Measurements from ENCODE around the gene TMEM244.
"Not testable (repeated sequence)": the region's sequence is repeated elsewhere in the genome, so short reads cannot be mapped to it uniquely, and the experiment has no call there.

Gene TMEM244

DNA sequence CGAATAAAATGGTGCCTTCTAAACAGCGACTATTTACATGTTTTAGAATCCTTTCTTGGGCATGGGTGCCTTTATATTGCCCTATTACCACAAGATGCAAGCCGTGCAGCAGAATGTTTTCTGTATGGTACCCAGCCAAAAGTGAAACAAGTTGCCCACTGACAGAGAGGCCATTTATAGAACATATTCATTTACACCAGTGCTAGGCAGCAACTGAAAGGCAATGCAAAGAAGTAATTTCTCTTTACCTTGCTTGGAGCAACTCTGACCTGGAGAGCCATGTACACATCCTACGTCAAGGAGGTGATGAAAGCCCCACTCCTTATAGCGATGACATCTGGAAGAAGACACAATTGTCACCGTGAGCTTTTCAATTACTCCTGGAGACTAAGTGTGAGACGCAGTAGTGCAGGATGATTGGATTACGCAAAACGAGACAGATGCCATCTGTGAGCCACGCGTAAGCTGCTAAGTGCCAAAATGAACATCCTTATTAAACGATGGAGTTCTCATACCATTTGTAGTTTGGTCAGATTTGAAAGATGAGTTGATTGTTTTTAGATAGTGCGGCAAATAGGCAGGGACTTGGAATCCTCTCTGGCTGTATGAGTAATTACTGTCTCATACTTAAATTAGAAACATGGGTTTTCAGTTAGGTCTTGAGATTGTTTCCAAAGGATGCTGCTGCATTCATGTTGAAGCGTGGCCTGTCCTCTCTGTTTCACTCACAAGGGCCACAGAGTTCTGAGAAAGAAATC is at the start of gene TMEM244:
Gene TMEM244 (minus strand): TSS at position 408 of the 758 bp plus-strand sequence. CDS start 127 bp downstream, at position 281.
- no peak for DNase-seq

- no peak for DNase-seq
These were observed 47.7 kb upstream of the TMEM244 start for GRCh38 chr6:129908858-129909257.

- no peak for DNase-seq
These were observed 47.2 kb upstream of the TMEM244 start for GRCh38 chr6:129908356-129908755.

- DNase-seq, result no peak
These were observed 45.5 kb upstream of the TMEM244 start for GRCh38 chr6:129906515-129907077.

- DNase-seq, result no peak
These were observed 42.0 kb upstream of the TMEM244 start for GRCh38 chr6:129903082-129903481.

DNA sequence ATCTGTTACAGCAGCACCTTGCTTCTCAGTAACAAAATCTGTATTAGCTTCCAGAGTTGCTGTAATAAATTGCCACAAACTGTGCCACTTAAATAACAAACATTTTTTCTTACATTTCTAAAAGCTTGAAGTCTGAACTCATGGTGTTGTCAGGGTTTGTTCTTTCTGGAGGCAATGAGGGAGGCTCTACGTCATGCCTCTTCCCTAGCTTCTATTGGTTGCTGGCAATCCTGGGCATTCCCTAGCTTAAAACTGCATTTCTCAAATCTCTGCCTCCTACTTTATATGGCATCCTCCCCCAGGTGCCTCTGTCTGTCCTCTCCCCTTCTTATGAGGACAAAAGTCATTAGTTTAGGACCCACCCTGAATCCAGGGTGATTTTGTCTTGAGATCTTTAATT is 41.6 kb upstream of the TMEM244 start:
- DNase-seq, result no peak

DNA sequence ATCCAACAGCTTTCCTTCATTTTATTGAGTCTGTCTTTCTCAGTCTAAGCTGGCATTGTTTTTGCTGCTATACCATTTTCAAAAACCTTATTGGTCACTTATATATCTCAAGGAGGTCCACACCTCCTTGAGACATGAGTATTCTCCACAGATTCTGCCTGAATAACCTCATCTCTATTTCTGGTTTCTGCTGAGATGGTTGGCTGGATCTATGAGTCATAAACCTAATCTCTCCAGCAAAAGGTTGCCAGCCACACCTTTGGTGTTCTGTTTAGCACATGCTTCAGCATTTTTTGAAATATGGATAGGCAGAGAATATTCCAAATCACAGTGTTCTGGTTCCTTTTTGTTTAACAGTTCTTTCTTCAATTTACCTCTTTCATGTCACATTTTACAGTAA is 40.8 kb upstream of the TMEM244 start:
- DNase-seq, result no peak

DNA sequence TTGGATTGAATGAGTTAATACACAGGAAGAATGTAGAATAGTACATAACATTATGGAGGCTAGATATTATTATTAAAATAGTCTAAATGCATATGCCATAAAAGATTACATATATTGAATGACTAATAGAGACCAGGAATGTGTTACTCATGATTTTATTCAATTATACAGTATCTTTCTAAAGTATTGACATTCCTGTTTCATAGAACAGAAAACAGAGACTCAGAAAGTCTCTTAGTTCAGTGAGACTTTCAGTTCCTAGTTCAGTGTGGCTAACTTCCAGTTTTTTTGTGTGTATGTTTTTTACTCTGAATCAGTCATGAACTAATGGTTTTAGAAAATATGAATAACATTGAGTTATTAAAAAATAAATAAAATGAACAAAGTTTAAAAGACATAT is 34.6 kb upstream of the TMEM244 start:
- no peak for DNase-seq

DNA sequence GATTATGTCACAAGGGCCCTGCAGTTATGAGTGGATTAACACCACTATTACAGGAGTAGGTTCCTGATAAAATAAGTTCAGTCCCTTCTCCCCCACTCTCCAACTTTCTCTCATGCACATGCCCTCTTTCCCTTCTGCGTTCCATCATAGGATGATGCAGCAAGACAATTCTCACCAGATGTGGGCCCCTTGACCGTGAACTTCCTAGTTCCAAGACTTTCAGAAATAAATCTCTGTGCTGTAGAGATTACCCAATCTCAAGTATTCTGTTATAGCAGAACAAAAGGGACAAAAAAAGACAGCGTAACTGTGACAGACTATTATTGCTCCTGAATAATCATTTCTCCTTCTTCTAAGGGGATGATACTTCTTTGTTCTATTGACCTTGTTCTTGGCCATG is 33.8 kb upstream of the TMEM244 start:
- DNase-seq, result no peak

DNA sequence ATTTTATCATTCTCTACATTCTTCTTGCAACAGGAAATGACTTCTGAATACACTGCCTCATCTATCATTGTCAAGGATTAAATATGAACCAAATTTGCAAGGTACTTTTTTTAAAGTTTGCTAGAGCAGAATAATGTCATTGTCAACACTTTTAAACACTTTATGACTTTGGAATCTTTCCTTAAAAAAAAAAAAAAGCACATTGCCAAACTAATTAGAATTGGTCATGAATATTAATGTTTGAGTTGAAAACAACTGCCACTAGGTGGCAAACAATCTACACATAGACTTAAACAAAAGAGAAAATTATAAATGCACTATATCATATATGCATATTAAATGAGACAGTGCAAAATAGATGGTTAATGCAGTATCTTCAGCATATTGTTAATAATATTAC is 32.5 kb upstream of the TMEM244 start:
- no peak for DNase-seq

- DNase-seq, result no peak
These were observed 29.6 kb upstream of the TMEM244 start for GRCh38 chr6:129890701-129891100.

GRCh38 chr6:129890164-129890563 is 29.0 kb upstream of the TMEM244 start:
- no peak for DNase-seq

DNA sequence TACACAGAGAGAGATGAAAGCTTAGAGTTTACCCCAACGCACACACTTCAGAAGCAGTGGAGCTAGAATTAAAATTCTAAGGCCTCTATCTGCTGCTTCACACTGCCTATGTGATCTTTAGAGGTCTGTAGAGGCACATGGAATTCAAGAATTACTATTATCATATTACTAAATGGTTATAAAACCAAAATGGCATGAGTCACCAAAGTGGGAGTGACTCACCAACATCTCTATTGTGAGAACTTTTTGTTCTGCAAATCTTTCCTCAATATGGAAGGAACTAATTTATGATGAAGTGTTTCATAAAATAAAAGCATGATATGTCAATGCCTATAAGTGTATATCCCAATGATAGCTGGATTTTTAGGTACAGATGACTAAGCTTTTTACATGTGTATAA is 28.5 kb upstream of the TMEM244 start:
- DNase-seq, result peak; percentile 12

DNA sequence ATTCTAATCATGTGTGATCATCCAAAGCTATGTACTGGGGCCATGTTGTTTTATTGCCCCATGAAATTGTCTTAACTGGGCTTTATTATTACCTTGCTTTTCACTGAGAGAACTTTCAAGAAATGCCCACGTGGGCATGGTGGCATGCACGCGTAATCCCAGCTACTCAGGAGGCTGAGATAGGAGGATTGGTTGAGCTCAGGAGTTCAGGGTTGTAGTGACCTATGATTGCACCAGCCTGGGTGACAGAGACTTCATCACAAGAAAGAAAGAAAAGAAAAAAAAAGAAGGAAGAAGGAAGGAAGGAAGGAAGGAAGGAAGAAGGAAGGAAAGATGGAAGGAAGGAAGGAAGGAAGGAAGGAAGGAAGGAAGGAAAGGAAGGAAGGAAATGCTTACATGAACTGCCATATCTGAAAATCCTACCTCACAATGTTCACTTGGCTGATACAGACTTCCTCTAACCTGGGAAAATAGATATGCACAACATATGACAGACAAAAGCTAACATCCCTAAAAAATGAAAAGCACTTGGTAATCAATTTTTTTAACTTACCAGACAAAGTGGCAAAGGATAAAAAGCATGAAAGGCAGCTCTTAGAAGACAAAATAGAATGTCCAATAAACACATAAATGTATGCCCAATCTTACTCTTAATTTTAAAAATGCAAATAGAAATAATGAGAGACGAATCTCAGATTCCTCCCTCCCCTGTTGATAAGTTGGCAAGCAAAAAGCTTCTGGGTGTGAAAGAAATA is 25.5 kb upstream of the TMEM244 start:
- DNase-seq, result no peak

- no peak for DNase-seq
These were observed 23.1 kb upstream of the TMEM244 start for GRCh38 chr6:129884211-129884610.

DNA sequence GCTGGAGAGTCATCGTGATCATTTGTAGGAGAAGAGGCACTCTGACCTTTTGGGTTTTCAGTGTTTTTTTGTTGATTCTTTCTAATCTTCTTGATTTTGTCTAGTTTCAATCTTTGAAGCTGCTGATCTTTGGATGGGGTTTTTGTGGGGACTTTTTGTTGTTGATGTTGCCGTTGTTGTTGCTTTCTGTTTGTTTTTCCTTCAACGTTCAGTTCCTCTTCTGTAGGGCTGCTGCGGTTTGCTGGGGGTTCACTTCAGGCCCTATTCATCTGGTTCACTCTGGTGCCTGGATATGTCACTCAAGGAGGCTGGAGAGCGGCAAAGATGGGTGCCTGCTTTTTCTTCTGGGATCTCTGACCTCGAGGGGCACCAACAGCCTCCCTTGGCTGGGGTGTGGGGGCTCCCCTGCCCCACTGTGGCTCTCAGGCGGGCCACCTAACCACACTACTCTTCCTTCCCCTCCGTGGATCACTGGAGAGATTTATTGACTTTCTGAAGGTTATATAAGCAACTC is 21.5 kb upstream of the TMEM244 start:
- no peak for DNase-seq

DNA sequence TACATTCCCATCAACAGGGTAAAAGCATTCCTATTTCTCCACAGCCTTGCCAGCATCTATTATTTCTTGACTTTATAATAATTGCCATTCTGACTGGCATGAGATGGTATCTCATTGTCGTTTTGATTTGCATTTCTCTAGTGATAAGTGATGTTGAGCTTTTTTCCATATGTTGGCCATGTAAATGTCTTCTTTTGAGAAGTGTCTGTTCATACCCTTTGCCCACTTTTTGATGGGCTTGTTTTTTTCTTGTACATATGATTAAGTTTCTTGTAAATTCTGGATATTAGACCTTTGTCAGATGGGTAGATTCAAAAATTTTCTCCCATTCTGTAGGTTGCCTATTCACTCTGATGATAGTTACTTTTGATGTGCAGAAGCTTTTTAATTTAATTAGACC is 16.8 kb upstream of the TMEM244 start:
- DNase-seq, result not testable (repeated sequence)

DNA sequence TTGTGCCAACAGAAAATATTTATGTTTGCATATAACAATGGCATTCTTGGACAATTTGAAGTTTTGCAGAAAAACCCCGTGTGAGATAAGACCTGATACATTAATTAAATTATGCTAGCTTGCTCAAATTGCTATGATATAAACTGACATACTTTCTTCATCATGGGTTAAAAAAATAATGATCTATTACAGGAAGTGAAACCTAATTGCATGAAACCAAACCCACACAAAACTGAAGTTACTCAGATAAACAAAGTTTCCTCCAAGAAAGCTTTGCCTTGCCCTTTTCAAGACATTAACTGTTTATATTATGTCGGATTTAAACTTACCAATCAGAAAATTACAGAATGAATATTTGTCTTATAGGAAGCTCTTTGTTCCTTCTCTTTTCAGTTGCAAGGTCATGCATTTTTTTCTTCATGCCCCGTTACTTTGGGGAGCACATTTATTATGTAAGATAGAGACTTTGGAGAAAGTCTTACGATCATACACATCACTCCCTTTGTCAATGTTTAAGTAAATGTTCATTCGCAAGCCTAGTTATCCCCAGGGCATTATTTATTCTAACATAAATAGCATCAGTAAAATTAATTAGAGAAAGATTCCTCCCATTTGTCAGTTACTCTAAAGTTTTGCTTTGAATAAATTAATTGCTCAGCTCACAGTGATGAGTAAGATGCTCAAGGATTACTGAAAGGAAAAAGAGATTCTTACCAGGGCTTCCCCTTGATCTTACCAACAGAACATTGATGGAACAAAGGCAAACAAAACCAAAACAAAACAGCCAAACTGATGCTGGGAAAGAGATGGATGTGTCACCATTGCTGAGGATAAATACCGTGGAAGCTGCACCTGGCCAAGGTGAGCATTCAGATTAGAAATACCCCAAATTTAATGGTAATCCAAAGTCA is 14.8 kb upstream of the TMEM244 start:
- no peak for DNase-seq

- no peak for DNase-seq
These were observed 13.7 kb upstream of the TMEM244 start for GRCh38 chr6:129874837-129875236.

DNA sequence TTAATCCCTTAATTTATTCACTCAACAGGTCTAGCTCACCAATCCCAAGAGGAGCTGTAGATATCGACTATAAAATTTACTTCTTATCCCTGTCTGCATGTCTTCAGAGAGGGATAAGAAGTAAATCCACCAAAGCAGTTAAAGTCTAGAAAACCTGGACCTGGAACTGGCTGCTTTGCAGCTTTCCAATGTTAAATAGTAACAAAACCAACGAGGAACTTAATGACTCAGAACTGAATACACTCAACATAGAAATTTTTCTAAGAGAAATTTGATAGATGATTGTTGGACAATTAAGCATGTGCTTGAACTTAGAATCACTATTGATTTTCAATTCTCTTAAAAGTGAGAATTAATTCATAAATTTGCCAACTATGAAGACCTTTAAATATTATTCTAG is 11.5 kb upstream of the TMEM244 start:
- DNase-seq, result no peak

DNA sequence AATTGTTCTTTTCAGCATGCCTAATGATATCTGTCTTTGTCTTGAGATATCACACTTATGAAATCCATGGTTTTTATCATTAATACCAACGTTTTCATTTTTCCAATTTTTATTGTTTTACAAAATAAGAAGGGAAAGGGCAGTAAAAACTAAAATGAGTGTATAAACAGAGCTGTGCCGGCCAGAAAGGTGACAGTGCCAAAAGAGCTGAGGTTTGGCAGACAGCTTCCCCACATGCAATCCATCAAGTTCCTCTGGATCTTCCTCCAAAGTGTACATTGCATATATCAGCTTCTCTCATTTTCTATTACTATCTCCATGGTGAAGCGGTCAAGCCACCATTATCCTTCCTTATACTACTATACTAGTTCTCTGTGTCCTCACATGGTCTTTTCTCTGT is 10.1 kb upstream of the TMEM244 start:
- DNase-seq, result no peak

DNA sequence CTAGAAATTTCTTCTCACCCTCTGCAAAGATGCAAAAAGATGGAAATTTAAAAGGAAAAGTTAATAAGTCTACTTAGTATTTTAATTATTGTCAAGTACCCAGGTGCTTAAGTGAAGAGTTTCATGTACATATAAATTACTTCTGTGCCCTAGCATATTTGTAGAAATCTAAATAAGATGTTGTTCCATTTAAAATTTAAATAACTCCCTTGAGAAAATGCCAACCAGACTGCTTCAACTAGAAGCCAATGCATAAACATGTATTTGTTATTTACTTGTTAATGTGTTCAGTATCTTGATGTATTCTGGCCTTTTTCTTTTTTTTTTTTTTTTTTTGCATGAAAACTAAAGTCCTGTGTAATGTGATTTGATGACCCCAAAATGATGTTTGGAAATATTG is 6.3 kb upstream of the TMEM244 start:
- no peak for DNase-seq

GRCh38 chr6:129866688-129867087 is 5.6 kb upstream of the TMEM244 start:
- DNase-seq, result no peak
